Measurements from ENCODE around the gene MS4A7.

DNA sequence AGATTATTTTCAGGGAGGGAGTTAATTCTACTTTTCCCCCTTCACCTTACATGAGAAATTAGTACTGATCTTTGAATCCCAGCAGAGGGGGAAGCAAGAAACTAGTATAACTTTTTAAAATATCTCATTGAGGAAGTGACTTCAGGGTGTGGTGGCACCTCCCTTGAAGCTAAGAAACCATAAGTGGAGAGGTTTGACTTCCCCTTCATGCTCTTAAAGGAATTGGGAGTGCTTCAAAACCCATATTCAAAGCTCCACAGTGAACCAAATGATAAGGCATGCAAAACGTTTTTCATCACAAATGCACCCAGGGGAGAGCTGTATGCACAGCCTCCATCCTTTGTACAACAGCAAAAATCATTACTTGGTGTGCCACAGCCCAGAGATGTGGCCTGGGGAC, 18.5 kb downstream of the MS4A7 start:
- TF ChIP-seq CTCF (IDR thresholded peaks at IDR 0.05) (no peak), POLR2AphosphoS5 (IDR thresholded peaks at IDR 0.05) (no peak)

Data from stomach (tissue), 4 donors.